ENCODE measurements around the gene ETAA1. TPM values are rescaled to one million over a fixed set of nuclear protein-coding genes. Genes with fewer than 3 reads are reported as not detected.

ETAA1 gene
- 10 to 100 TPM; 16.3 to 17.5 TPM for total RNA-seq

DNA sequence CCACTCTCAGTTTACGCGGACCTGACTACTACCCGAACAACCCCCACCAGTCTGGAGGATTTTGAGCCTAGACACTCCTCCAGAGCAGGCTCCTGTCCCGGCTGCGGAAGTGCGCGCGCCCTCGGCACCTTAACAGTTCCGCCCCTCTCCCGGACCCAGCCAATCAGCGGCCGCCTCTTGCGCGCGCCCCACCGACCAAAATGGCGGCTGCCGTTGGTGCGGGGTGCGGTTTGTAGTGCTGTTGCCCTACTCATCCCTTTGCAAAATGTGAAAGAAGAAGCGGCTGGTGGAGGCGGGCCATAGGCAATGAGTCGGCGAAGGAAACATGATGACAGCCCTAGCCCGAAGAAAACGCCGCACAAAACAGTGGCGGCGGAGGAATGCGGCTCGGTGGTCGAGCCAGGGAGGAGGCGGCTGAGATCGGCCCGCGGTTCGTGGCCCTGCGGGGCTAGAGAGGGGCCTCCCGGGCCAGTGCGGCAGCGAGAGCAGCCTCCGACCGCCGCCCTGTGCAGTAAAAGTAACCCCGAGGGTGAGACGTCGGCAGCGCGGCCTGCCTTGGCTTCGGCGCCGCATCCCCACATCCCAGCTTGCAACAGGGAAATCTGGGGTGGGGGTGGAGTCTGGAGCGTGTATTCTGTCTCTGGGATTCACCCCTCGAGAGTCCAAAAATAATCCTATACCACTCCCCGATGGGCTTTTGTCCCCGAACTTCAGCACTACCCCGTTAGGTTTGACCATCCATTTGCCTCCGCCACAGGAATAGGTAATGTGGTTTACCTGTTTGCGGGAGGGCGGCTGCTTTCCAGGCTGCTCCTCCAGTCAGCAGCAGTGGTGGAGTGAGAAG lies at the start of gene ETAA1:
Gene ETAA1 (plus strand): TSS at position 191 of the 844 bp plus-strand sequence. CDS start 116 bp downstream, at position 307.
- peak; percentile 93 to 94 (median 93) for DNase-seq
- WGBS, 2 donors = 0% methylated on average over 30 to 61 of the region's 61 CpGs

DNA sequence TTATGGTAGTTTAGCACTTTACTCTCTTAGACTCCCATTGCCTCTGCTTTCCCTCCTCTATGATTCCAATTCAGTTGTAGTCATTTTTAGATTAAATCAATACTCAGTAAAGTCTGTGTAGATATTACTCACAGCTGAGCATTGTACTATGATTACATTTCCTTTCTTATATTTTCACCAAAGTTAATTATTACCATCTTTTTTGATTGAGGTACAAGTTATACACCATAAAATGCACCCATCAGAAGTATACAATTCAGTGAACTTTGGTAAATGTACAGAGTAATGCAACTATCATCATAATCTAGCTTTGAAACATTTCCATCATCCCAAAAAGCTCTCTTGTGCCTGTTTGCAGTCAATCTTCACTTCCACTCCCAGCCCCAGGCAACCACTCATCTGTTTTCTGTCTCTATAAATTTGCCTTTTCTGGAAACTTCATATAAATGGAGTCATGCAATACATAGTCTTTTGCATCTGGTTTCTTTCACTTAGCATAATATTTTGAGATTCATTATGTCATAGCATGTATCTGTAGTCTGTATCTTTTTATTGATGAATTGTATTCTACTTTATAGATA lies 30.2 kb upstream of the ETAA1 start:
- no peaks in the 10 kb centered on the region for H3K9me3 ChIP-seq
- H3K27ac ChIP-seq = no peak overlapping the region
- no peak overlapping the region for H3K4me3 ChIP-seq
- H3K4me1 ChIP-seq = no peaks in the 10 kb centered on the region
- DNase-seq = no peak
- ATAC-seq = no peak
- TF ChIP-seq, protein P1, sequence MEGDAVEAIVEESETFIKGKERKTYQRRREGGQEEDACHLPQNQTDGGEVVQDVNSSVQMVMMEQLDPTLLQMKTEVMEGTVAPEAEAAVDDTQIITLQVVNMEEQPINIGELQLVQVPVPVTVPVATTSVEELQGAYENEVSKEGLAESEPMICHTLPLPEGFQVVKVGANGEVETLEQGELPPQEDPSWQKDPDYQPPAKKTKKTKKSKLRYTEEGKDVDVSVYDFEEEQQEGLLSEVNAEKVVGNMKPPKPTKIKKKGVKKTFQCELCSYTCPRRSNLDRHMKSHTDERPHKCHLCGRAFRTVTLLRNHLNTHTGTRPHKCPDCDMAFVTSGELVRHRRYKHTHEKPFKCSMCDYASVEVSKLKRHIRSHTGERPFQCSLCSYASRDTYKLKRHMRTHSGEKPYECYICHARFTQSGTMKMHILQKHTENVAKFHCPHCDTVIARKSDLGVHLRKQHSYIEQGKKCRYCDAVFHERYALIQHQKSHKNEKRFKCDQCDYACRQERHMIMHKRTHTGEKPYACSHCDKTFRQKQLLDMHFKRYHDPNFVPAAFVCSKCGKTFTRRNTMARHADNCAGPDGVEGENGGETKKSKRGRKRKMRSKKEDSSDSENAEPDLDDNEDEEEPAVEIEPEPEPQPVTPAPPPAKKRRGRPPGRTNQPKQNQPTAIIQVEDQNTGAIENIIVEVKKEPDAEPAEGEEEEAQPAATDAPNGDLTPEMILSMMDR (IDR thresholded peaks at IDR 0.05) = no peak
- no peak for TF ChIP-seq POLR2A (IDR thresholded peaks at IDR 0.05)
- H3K36me3 ChIP-seq (replicated peaks in 1 of 2; ENCODE audit: insufficient read depth in 1 of 2, low read depth in 2 of 2) = no peaks in the 10 kb centered on the region
- H3K27me3 ChIP-seq = no peaks in the 10 kb centered on the region
- intact Hi-C loops (cut with DNase I) = no loop called here

More for the DNA sequence above, at the start of gene ETAA1:
- H3K36me3 ChIP-seq (replicated peaks in 1 of 2; ENCODE audit: insufficient read depth in 1 of 2, low read depth in 2 of 2) = no peaks in the 10 kb centered on the region
- peak; percentile 97 for ATAC-seq
- peaks cover 38% of the 10 kb centered on the region for H3K4me1 ChIP-seq
- peak within 1 kb of the TSS; percentile 36 to 71 for H3K4me3 ChIP-seq
- H3K9me3 ChIP-seq = no peaks in the 10 kb centered on the region
- intact Hi-C loops (cut with DNase I) = no loop called here
- peak; percentile 70 to 90 (median 89) for TF ChIP-seq POLR2A (IDR thresholded peaks at IDR 0.05)
- TF ChIP-seq, protein P1 (IDR thresholded peaks at IDR 0.05) = no peak
- H3K27me3 ChIP-seq = no peaks in the 10 kb centered on the region
- peak within 1 kb of the TSS; percentile 88 to 97 (median 96) for H3K27ac ChIP-seq

- ATAC-seq (no peak), DNase-seq (no peak)
- Histone ChIP-seq H3K4me3 (no peak overlapping the region), H3K36me3 (replicated peaks in 1 of 2; ENCODE audit: insufficient read depth in 1 of 2, low read depth in 2 of 2) (no peaks in the 10 kb centered on the region), H3K27me3 (no peaks in the 10 kb centered on the region), H3K9me3 (no peaks in the 10 kb centered on the region), H3K4me1 (no peaks in the 10 kb centered on the region), H3K27ac (no peak overlapping the region)
- intact Hi-C loops (cut with DNase I) = no loop called here
- WGBS, 2 donors = 30 to 48% methylated on average over 2 of the region's 2 CpGs
- no peak for TF ChIP-seq POLR2A (IDR thresholded peaks at IDR 0.05)
- TF ChIP-seq, protein P1 (IDR thresholded peaks at IDR 0.05) = no peak
These were observed 22.7 kb upstream of the ETAA1 start for GRCh38 chr2:67374481-67374880.

DNA sequence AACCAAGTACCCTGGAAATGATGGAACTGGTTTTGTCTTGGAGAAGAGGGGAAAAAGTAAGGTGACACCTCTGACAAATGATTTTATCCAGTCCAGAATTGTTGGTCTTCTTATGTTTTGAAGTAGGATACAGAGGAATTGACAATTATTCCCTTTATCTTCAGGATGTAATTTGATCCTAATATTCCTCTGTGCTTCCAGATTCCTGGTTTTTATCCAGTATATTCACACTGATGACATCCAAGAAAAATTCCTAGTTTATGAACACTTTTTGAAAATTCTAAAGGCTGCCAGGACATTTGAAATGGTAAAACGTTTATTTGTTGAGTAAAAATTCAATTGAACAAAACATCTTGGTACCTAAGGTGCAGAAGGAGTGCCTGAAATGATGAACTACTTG lies 22.2 kb upstream of the ETAA1 start:
- no peak for DNase-seq
- H3K4me3 ChIP-seq = no peak overlapping the region

More for the DNA sequence above, 22.2 kb upstream of the ETAA1 start:
- 24 to 32% methylated on average over 1 of the region's 1 CpG for WGBS, 2 donors
- Histone ChIP-seq H3K27me3 (no peaks in the 10 kb centered on the region), H3K4me1 (no peaks in the 10 kb centered on the region), H3K9me3 (no peaks in the 10 kb centered on the region), H3K36me3 (replicated peaks in 1 of 2; ENCODE audit: insufficient read depth in 1 of 2, low read depth in 2 of 2) (no peaks in the 10 kb centered on the region), H3K27ac (no peak overlapping the region)
- TF ChIP-seq, protein P1 (IDR thresholded peaks at IDR 0.05) = no peak
- TF ChIP-seq POLR2A (IDR thresholded peaks at IDR 0.05) = no peak
- ATAC-seq = no peak
- intact Hi-C loops (cut with DNase I) = no loop called here
